HG03135 (cell line): ENCODE data around the gene MMRN2.

Experiments used
- ATAC-seq: cut with Tn5 transposase; IDR thresholded peaks from one replicate; pipeline ENCODE4 v1.9.1; 2021; ENCODE audit warnings: mild to moderate bottlenecking, moderate library complexity; ENCODE audit not compliant: unreplicated experiment

MMRN2 gene

DNA sequence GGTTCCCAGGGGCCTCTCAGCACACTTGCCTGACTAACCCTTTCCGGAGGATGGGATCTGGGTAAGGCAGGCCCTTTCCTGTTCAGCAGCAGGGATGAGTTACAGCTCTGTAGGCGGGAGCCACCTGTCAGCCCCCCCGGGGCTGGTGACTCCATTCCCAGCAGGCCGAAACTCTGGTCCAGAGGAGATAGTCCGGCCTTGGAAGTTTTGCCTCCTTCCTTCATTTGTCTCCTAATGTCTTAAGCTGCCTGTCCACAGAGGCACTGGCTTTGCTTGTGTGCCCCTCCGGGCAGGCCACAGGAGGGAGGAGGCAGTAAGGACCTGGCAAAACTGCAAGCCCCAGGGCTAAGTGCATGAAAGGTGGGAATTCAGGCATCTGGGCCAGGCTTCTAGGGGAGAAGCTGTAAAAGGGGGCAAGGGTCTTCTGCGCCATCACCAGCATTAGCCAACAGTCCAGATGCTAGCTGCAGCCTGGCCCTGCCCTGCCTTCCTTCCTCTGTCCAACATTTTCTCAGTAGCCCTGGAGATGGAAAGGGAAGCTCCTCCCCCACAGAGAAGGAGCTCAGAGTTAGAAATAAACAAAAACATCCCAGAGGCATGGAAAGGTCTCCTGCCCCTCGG, 12.1 kb upstream of the MMRN2 start:
- ATAC-seq: no peak

DNA sequence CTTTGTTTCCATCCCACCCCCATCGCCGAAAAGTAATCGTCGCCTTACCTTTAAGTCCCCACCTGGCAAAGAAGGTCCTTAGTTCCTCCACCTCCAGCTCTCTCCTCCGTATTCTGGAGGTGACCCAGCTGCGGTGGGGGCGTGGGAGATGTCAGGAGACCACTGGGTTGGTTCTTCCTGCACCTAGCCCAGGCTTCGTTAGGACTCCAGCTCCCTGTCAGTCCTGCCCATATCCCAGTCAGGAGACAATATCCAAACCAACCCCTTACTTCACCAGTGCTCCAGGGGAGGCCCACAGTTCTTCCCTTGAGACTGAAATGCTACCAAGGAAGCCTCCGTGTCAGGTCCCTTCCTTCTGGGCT, 11.6 kb upstream of the MMRN2 start:
- no peak for ATAC-seq

DNA sequence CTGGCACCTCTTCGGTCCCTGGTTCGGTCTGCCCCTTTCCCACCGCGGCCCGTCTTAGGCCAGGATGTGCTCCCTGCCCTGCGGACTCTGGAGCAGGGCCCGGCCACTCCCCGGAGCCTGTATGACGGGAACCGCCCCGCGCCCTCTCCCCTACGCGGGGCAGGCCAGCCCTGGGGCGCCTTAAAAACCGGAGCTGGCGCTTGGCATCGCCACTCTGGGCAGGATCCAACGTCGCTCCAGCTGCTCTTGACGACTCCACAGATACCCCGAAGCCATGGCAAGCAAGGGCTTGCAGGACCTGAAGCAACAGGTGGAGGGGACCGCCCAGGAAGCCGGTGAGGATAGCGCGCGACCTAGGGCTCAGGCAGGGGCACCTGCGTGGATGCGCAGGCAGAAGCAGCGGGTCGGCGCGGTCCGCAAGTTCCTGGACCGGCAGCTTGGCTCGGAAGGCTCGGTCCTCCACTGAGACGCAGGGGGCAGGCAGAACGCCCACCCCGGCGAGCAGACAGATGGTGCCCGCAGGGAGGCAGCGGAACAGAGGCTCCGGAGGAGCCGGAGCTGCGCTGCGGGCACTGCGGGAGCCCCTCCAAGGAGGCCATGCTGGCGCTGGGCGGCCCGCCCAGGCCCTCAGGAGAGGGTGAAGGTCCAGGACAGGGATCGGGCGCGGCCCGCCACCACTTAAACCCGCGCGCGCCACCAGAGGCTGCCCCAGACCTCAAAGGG, 11.0 kb upstream of the MMRN2 start, which contains the start of gene ADIRF:
Gene ADIRF, plus strand, starts transcription at position 212 of the 723 bp plus-strand sequence. Its CDS starts 63 bp downstream, at position 275.
- no peak for ATAC-seq

DNA sequence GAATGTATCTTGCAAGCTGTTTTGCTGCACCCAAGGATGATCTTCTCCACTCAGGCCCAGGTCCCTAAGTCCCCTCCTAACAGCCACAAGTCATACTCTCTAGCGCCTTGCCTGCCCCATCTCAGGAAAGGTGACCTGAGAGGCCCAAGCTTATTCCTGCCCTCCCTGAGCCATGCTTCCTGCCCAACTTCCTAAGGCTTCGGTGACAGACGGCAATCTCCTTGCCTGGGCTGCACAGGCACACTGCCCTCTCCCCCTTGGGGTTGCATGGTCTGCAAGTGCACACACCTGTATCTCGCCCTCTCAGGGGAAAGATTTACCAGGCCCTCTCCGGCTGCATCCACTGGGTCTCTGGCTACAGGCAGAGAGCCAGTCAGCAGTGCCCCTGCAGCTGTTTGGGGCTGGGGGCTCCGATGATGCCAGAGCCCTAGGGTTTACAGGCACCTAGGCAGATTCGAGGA, 10.1 kb upstream of the MMRN2 start:
- ATAC-seq: no peak

DNA sequence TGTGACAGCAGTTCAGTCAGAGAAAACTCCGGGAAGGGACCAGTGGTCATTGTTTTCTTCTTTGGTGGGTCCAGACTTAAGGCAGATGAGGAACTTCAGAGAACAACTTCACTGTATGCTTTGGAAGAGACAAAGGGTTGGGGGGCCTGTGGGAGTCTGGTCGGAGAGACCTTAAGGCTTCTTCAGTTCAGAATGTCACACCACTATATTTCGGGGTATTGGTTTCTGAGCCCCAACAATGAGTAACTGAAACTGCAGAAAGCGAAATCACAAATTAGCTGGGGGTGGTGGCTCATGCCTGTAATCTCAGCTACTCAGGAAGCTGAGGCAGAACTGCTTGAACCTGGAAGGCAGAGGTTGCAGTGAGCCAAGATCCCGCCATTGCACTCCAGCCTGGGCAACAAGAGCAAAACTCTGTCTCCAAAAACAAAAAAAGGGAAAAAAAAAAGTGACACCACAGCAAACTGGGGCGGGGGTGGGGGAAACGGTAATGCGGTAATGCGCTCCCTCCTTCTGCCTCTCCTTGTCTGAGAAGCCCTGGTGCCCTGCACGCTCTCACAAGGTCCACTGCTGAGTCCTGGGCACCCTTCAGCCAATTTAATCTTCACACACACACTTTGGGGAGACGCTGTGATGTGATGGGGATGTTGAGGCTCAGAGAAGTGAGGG, 8.7 kb upstream of the MMRN2 start:
- no peak for ATAC-seq

DNA sequence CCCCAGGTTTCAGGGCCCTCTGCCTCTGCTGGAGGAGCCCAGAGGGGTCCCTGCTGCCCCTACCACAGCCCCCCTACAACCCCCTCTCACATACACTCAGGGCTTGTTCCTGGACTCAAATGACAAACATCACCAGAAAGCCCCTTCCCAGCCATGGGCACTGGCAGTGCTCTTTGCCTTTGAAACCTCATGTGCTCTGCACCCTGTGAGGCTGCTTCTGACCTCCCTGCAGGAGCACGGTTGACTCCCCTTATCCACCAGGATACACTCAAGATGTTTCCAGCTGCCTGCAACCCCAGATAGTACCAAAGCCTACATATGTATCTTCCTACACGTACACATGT, 7.4 kb upstream of the MMRN2 start:
- ATAC-seq: no peak

DNA sequence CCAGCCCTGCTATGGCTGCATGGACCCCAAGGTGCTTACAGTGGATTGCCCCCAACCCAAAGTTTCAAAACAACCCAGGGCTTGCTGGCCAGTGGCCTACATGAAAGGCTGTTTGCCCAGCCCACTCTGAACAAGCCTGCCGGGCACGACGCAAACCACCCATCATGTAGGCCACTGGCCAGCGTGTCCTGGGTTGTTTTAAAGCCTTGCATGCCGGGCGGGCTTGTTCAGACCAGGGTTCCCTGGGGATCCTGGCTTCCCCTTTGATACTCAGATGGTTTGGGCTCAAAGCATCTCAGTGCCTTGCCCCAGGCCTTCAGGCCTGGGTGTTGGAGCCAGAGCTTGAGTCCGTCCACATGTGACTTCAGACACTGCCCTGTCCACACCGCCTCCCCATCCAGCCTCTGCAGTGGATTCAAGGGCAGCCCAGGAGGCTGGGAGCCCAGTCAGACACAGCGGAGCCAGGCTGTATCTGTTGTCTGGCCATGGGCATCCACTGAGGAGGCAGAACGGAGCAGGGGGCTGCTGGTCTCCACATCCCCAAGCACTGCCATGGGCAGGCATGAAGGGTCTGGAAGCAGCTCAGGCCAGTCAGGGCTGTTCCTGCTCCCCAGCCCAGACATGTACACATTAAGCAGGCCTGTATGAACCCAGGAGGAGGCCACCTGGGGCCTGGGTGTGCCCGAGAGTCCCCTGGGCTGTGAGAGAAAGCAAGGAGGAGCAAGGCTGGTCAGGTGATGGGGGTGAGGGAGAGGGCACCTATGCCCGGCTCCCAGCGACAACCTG, 6.8 kb upstream of the MMRN2 start:
- no peak for ATAC-seq

DNA sequence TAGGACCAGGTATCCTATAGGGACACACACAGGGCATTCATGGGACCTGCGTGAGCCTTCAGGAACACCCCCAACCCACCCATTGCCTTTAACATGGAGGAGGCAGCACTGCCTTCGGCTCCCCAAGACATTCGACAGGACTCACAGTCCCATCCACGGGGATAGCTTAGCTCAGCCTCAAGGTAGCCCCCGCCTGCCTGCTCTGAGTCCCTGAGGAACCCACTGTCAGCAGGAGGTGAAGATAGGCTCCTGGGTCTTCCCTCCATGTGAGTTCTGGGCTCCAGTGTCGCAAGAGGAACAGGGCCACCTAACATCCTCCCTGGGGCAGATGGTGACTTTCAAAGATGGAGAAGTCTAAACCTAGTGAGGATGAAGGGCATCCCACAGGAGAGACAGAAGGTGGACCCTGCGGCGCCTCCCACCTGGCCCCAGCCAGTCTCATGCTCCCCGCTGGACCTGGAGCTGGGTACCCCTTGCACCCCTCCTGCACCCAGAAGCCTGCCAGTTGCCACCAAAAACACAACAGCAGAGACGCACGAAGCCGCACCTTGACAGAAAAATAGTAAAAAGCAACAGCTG, 6.0 kb upstream of the MMRN2 start:
- no peak for ATAC-seq

DNA sequence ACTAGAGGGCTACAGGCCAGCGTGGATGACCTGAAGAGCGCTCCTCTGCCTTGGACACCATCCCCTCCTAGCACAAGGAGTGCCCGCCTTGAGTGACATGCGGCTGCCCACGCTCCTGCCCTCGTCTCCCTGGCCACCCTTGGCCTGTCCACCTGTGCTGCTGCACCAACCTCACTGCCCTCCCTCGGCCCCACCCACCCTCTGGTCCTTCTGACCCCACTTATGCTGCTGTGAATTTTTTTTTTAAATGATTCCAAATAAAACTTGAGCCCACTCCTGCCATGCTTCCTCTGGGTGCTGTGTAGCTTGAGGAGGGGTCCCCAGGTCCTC, 5.5 kb upstream of the MMRN2 start:
- no peak for ATAC-seq

DNA sequence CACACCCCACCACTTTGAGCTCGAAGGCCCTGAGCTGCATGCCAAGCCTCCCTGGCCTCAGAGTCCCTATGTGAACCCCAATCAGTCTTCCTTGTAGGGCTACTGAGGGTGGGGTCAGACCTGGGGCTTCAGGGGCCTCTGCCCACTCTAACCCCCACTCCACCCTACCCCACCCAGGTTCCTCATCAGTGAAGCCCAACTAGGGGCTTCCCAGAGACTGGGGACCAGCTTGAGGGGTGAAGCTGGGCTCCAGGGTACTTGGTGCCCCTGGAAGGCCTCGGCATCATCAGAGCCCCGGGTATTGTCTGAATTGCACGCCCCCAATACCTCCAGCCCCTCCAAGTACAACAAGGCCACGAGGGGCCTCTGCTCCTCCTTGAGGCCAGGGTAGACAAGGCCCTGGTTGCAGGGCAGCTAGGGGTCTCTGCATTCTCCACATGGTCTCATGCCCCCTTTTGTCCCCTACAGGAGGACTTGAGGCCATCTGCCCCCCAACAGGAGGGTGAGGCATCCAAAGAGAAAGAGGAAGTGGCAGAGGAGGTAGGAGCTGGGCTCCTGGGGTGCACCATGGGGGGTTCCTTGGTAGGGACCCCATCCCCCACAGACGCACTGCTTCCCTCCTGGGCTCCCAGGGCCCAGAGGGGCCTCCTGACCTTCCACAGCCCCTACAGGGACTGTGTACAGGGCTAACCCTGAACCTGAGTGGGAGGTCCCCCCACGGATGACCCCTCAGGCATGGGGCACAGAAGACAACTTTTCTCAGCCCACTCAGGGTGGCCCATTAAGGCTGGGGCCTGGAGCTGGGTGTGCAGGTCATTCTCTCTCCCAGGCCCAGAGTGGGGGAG, 4.9 kb upstream of the MMRN2 start:
- ATAC-seq: no peak

DNA sequence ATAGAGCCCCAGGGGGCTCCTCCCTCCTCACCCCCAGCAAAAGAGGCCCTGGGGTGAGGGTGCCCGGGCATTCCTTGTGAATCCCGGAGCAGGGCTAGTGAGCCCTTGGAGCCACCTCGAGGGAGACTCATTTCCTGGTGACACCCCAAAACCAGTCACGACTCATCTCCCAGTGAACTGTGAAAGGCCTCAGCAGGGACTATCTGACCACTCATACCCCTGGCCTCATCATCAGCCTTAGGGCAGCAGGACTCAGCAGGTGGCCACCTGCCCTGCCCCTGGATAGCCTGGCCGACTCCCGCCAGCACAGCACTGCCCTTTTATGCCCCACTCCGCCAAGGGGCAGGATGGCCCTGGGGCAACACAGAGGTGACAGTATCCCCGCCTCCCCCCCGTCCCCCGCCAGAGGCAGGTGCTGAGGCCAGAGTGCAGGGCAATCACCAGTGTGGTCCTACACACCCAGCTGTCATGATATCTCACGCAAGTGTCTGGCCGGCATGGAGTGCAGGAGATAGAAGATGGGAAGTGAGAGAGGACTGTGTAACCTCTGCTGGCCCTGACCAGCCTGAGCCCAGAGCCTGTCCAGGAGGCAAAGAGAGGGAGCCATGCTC, 4.2 kb upstream of the MMRN2 start:
- ATAC-seq: no peak

DNA sequence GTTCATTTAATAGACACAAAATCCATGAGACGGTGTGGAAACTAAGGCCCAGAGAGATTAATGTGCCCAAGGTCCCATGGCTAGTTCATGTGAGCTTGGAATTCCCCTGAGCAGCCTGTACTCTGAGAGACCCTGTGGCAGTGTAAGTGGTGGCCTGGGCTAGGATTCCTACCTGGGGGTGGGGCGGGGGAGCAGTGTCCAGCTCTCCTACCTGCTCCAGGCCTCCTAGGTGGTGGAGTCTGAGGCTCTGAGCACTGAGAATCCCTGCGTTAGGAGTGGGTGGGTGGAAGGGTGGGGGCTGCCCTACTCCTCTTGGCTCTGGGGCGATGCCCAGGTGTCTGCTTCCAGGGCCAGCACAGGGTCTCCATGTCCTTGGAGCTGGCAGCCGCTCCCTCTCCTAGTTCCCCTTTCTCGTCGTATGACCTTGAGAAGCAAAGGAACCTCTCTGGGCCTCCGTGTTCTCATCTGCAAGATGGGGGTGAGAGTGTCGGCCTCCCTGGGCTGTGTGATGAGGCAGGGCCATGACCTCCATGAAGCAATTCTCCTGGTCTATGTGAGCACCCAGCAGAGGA, 3.5 kb upstream of the MMRN2 start:
- no peak for ATAC-seq

DNA sequence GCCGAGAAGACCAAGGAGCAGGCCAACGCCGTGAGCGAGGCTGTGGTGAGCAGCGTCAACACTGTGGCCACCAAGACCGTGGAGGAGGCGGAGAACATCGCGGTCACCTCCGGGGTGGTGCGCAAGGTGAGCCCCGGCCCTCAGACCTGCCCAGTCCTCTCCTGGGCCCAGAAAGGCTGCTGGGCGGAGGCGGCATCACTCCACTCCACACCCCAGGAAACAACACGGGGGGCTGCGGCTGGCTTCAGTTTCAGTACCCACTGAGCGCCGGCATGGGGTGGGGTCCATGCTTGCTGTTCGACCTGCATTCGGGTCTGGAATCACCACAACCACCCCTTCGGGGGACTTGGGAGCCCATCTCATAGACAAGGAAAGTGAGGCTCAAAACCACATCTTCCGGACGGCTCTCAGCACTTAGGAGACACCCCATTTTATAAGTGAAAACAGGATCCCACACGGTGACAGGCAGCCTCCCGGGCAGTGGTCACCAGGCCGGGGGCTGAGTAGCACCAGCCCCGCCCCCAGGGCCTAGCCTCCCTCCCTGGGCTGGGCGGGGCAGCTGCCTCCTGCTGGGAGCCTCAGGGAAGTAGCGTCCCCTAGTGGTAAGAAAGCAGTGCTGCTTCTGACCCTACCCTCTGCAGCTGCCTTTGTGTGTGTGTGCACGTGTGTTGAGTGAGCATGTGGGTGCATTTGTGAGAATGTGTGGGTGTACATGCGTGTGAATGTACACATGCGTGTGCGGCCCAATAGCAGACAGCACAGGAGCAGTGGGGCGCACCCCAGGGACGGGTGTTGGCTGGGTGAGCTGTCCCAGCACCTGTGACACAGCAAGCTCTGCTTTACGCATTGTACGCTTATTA, 2.8 kb upstream of the MMRN2 start:
- peak; percentile 56 for ATAC-seq

DNA sequence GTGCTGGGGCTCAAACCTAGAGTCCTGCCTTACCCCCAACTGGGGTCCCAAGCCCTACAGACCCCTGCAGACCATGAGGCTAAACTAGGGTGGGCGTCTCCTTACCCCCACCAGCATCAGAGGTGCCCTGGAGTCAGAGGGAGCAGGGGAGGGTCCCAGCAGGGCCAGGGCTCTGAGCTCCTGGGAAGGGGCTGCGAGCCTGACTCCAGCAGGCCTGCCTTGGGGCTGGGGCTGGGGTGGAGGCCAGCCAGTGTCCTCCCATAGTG, 2.3 kb upstream of the MMRN2 start:
- ATAC-seq: no peak

DNA sequence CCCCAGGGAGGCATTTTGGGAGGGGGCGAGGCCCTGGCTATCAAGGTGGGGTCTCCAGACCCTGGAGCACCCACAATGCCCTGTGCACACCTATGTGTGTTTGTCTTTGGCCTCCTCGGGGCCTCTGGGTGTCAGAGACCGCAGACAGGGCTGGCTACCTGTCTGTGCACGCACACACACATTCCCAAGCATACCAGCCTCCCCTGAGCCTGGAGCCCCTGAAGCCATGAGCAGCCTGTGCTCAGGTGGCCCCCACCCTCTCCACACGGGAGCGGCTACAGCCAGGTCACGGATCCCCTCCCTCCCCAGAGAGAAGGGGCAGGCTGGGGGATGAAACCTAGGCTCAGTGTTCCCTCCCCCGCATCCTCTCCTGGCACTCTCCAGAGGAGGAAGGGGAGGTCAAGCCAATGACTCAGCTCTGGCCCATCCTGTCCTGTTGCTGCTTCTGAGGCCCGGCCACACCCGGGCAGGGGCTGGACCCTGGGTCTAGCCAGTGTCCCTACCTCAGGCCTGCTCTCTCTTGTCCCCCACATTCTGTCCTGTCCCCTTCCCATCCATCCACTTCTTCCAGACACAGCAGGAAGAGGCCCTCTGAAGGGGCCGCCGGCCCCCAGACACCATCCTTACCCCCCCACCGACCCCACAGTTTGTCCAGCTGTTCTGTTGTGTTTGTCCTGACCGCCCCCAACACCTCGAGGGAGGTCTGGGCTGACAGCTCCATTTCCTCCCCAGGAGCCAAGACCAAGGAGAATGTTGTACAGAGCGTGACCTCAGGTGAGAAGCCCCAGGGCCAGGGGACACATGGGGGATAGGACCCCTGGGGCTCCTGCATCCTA, 1.7 kb upstream of the MMRN2 start:
- ATAC-seq: no peak

DNA sequence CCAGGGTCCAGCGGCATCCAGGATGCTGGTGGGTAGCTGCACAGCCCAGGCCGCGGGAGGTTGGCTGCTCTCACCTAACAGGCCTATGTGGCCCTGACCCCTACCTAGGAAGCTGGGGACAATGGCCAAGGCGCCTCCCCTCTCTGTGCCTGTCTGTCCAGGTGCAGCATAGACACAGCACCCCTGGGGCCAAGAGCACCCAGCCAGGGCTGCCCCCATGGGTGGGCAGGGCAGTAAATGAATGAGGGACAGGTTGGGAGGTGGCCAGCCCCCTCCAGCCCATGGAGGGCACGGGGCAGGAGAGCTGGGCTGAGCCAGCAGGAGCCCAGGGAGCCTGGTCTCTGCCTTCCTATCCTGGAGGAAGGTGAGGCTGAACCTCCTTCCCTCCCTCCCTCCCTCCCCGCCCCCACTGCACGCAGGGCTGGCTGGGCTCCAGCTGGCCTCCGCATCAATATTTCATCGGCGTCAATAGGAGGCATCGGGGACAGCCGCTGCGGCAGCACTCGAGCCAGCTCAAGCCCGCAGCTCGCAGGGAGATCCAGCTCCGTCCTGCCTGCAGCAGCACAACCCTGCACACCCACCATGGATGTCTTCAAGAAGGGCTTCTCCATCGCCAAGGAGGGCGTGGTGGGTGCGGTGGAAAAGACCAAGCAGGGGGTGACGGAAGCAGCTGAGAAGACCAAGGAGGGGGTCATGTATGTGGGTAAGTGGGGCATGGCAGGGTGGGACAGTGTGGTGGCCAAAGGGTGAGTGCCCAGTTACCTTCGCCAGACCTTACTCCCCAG, 893 bp upstream of the MMRN2 start, which contains the start of gene SNCG:
Gene SNCG, plus strand, starts transcription at position 484 of the 785 bp plus-strand sequence. Its CDS starts 99 bp downstream, at position 583.
- no peak for ATAC-seq

DNA sequence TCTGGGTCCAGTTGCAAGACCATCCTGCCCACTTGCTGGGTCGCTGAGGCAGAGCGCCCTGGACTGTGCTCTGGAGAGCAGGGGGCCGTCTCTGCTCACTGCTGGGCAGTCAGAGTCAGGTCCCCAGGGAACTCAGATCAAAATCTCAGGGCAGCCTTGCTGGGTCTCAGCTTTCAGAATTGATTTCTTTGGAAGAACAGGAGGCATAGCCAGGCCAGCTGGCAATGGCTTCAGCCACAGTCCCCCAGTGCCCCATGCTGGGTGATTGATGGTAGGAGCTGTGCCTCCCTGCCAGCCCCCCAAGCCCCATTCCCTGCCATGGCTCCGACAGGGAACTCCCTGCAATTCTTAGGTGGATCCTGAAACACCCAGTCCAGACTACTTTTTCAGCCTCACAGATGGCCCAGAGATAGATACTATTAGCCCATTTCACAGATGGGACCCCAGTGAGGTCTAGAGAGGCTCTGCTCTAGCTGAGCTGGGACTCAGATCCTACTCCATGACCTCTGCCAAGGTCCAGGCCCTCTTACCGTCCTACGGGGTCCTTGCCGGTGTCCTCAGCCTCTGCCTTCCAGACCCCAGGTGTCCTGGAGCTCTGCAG, 467 bp downstream of the MMRN2 start:
- no peak for ATAC-seq
